GM10266 (cell line): ENCODE data around the gene C1QTNF4.

Experiments
- DNase-seq: peaks from one replicate; pipeline ENCODE4 v3.0.0; 2012; ENCODE audit errors: extremely low spot score
- CTCF ChIP-seq: IDR thresholded peaks from 2 replicates; pipeline ENCODE4 v1.5.1; 2012; ENCODE audit warnings: mild to moderate bottlenecking, low read depth; ENCODE audit not compliant: control insufficient read depth, insufficient read depth; ENCODE audit errors: missing control alignments

Gene C1QTNF4

DNA sequence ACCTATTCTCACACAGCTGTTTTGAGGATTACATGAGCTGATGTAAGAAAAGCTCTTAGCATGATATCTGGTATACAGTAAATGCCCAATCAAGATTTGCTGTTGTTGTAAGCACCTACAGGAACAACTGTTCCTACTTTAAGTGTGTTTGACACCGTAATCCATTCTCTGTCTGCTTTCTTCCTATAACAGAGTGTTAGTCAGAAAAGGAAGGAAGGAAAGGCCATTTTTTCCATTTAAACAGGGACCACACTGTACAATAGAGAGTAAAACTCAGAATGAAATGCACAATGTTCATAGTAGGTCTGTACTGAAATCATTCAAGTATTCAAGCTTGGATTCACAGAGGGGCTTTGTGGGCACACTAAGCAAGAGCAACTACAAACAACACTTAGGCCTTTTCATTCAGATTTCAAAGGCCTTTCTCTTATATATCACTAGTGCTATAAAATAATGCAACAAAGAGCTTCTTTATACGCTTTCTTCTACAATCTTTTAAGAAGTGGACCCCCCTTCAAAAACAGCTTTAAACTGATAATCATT lies 26.7 kb upstream of the C1QTNF4 start:
- DNase-seq: no peak
- no peak for TF ChIP-seq CTCF

- DNase-seq: no peak
- TF ChIP-seq CTCF: no peak
Measured at GRCh38 chr11:47617417-47617809, 23.2 kb upstream of the C1QTNF4 start.

DNA sequence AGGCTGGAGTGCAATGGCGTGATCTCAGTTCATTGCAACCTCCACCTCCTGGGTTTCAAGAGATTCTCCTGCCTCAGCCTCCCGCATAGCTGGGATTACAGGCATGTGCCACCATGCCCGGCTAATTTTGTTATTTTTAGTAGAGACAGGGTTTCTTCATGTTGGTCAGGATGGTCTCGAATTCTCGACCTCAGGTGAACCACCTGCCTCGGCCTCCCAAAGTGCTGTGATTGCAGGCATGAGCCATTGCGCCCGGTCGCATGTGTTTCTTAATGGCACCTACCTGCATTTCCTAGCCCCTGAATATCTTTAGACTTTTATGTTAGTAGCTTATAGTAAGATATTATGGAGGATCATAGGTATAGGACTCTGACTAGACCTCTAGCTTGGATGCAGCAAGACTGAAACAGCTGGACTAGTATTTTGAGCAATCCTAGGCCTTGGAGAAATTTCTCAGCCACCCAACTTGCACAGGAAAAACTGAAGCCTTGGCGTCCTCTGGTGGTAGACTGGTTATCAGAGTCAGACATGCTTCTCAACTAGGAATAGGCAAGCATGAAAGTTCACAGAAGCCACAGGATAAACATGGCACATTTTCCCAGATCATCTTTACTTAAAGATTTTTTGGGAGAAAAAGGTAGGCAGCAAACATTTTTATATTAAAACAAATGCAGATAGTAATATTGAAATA lies 22.7 kb upstream of the C1QTNF4 start:
- TF ChIP-seq CTCF: peak; percentile 73
- DNase-seq: peak; percentile 51

GRCh38 chr11:47615249-47615648 lies 21.0 kb upstream of the C1QTNF4 start:
- no peak for TF ChIP-seq CTCF
- DNase-seq: no peak

DNA sequence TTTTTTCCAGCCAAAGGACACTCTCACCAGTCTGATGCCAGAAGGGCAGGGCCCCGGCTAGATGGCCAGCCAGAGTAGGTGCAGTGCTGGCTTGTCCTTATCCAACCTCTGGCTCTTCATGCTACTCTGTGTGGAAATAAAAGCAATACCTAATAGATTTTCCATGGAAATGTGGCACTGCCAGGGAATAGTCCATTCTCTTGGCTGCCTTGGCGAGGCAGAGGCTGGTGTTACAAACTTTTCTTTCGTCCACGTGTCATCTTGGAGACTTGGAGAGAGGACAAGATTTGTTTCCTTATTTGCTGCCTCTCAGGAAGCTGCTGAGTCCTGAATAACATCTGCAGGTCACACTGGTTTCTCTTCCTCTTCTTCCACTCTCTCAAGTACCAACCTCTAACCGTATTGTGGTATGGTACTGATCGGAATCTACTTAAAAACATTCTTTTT lies 17.2 kb upstream of the C1QTNF4 start:
- DNase-seq: no peak
- no peak for TF ChIP-seq CTCF

DNA sequence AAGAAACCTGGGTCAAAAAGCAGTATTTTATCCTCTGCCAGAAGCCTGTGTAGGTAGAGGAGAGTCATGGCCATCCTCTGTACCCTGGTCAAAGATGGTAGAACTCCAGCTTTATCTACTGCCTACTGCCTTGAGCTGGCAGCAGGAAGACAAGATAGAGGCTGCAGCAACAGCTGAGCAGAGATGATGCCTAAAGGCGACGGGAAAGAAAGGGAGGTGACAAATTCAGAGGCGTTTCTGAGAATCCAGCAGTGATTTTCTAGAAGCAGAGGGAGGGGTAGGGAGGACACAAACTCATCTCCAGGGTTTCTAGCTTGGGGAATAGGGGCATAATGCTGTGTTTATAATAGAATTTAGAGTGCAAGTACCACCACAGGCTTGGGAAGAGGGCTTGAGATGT lies 15.5 kb upstream of the C1QTNF4 start:
- no peak for TF ChIP-seq CTCF
- no peak for DNase-seq

GRCh38 chr11:47607380-47607779 lies 13.2 kb upstream of the C1QTNF4 start:
- TF ChIP-seq CTCF: no peak
- no peak for DNase-seq
